Coronary artery (tissue), 2 donors: ENCODE results near the gene COX20.
"Not testable (repeated sequence)": the region's sequence is repeated elsewhere in the genome, so short reads cannot be mapped to it uniquely, and the experiment has no call there.

Source experiments
- DNase-seq: peaks from one replicate; pipeline ENCODE4 v3.0.0-alpha.2; 2017; ENCODE audit warnings: low spot score
- H3K27ac ChIP-seq, 2 donors: fragments of 200-600 bp; sonication (generic); one replicate each; pipeline ENCODE4 v1.5.1; 2016 to 2019
- H3K4me3 ChIP-seq: fragments of 200-600 bp; sonication (generic); 2 replicates; pipeline ENCODE4 v1.5.1; 2016; ENCODE audit warnings: mild to moderate bottlenecking, moderate library complexity
- CTCF ChIP-seq: fragments of 200-600 bp; sonication (generic); IDR thresholded peaks from one replicate; pipeline ENCODE4 v1.5.1; 2019; ENCODE audit warnings: antibody characterized with exemption

Gene COX20

GRCh38 chr1:244821134-244821533 lies 14.3 kb upstream of the COX20 start:
- no peak for TF ChIP-seq CTCF
- Histone ChIP-seq H3K27ac (no peak overlapping the region), H3K4me3 (no peak overlapping the region)
- DNase-seq, result no peak

- Histone ChIP-seq H3K4me3 (no peak overlapping the region), H3K27ac (no peak overlapping the region)
- no peak for TF ChIP-seq CTCF
- DNase-seq, result no peak
Measured at GRCh38 chr1:244822878-244823277, 12.6 kb upstream of the COX20 start.

- H3K4me3 ChIP-seq, result no peak overlapping the region
- DNase-seq, result no peak
Measured at GRCh38 chr1:244826712-244827111, 8.7 kb upstream of the COX20 start.

GRCh38 chr1:244830639-244831038 lies 4.8 kb upstream of the COX20 start:
- Histone ChIP-seq H3K4me3 (no peak overlapping the region), H3K27ac (no peak overlapping the region)
- no peak for TF ChIP-seq CTCF
- no peak for DNase-seq

More at GRCh38 chr1:244826712-244827111, 8.7 kb upstream of the COX20 start:
- no peak for TF ChIP-seq CTCF
- H3K27ac ChIP-seq, result no peak overlapping the region

- H3K27ac ChIP-seq, result peak overlapping the region; percentile 96 to 98
- not testable (repeated sequence) for DNase-seq
- peak overlapping the region; percentile 81 for H3K4me3 ChIP-seq
Measured at GRCh38 chr1:244833260-244833659, 2.2 kb upstream of the COX20 start.

- Histone ChIP-seq H3K27ac (peak overlapping the region; percentile 96 to 98), H3K4me3 (peak overlapping the region; percentile 81)
- DNase-seq, result no peak
- TF ChIP-seq CTCF, result no peak
Measured at GRCh38 chr1:244833734-244834542, 1.5 kb upstream of the COX20 start.

- no peak for TF ChIP-seq CTCF
- Histone ChIP-seq H3K4me3 (peak overlapping the region; percentile 81), H3K27ac (peak overlapping the region; percentile 96 to 98)
- peak; percentile 91 for DNase-seq
Measured at GRCh38 chr1:244834543-244835275, 749 bp upstream of the COX20 start.
